ENCODE measurements around the gene TFF2.

TFF2 gene

GRCh38 chr21:42350927-42351426 is at the start of gene TFF2:
TFF2 (minus strand) TSS chr21:42350994; CDS start chr21:42350957, 37 bp downstream.
- Histone ChIP-seq H4K20me1 (ENCODE audit: insufficient read depth) (no peaks in the 10 kb centered on the region), H3K4me3 (IDR thresholded peaks at IDR 0.05; ENCODE audit: insufficient read depth, low read depth, low read length) (no peak within 1 kb of the TSS), H3K9ac (no peak within 1 kb of the TSS), H3K79me2 (ENCODE audit: insufficient read depth, low read depth) (no peaks in the 10 kb centered on the region), H2AFZ (ENCODE audit: low read depth) (no peak within 1 kb of the TSS), H3K27ac (no peak within 1 kb of the TSS), H3K27me3 (ENCODE audit: insufficient read depth, low read depth) (peaks cover 42% of the 10 kb centered on the region), H3K4me2 (no peak within 1 kb of the TSS), H3K4me1 (ENCODE audit: low read depth, poor library complexity, severe bottlenecking) (no peaks in the 10 kb centered on the region), H3K36me3 (ENCODE audit: insufficient read depth) (no peaks in the 10 kb centered on the region)
- no peak for TF ChIP-seq CTCF (conservative IDR thresholded peaks at IDR 0.05; ENCODE audit: low read depth, low read length)

- H3K9ac ChIP-seq = no peak overlapping the region
- H3K4me1 ChIP-seq (ENCODE audit: low read depth, poor library complexity, severe bottlenecking) = no peaks in the 10 kb centered on the region
- no peak overlapping the region for H3K4me2 ChIP-seq
- TF ChIP-seq CTCF (conservative IDR thresholded peaks at IDR 0.05; ENCODE audit: low read depth, low read length) = no peak
- no peaks in the 10 kb centered on the region for H3K36me3 ChIP-seq (ENCODE audit: insufficient read depth)
- H4K20me1 ChIP-seq (ENCODE audit: insufficient read depth) = no peaks in the 10 kb centered on the region
- H3K79me2 ChIP-seq (ENCODE audit: insufficient read depth, low read depth) = no peaks in the 10 kb centered on the region
- H3K4me3 ChIP-seq (IDR thresholded peaks at IDR 0.05; ENCODE audit: insufficient read depth, low read depth, low read length) = no peak overlapping the region
- no peak overlapping the region for H2AFZ ChIP-seq (ENCODE audit: low read depth)
- H3K27me3 ChIP-seq (ENCODE audit: insufficient read depth, low read depth) = peaks cover 5% of the 10 kb centered on the region; the same call in 1 of the 2 replicates
- H3K27ac ChIP-seq = no peak overlapping the region
These were observed 49.7 kb upstream of the TFF2 start for GRCh38 chr21:42400525-42400924.

- Histone ChIP-seq H3K27ac (no peak overlapping the region), H3K9ac (no peak overlapping the region), H3K27me3 (ENCODE audit: insufficient read depth, low read depth) (peaks cover 10% of the 10 kb centered on the region; the same call in 1 of the 2 replicates), H3K4me2 (no peak overlapping the region), H4K20me1 (ENCODE audit: insufficient read depth) (no peaks in the 10 kb centered on the region), H3K79me2 (ENCODE audit: insufficient read depth, low read depth) (no peaks in the 10 kb centered on the region), H3K4me1 (ENCODE audit: low read depth, poor library complexity, severe bottlenecking) (no peaks in the 10 kb centered on the region), H2AFZ (ENCODE audit: low read depth) (no peak overlapping the region), H3K4me3 (IDR thresholded peaks at IDR 0.05; ENCODE audit: insufficient read depth, low read depth, low read length) (no peak overlapping the region), H3K36me3 (ENCODE audit: insufficient read depth) (no peaks in the 10 kb centered on the region)
- TF ChIP-seq CTCF (conservative IDR thresholded peaks at IDR 0.05; ENCODE audit: low read depth, low read length) = no peak
These were observed 47.7 kb upstream of the TFF2 start for GRCh38 chr21:42398436-42399028.

- no peak overlapping the region for H2AFZ ChIP-seq (ENCODE audit: low read depth)
- H3K79me2 ChIP-seq (ENCODE audit: insufficient read depth, low read depth) = no peaks in the 10 kb centered on the region
- no peaks in the 10 kb centered on the region for H4K20me1 ChIP-seq (ENCODE audit: insufficient read depth)
- H3K36me3 ChIP-seq (ENCODE audit: insufficient read depth) = no peaks in the 10 kb centered on the region
- H3K27ac ChIP-seq = no peak overlapping the region
- peaks cover 15% of the 10 kb centered on the region; the same call in 1 of the 2 replicates for H3K27me3 ChIP-seq (ENCODE audit: insufficient read depth, low read depth)
- no peaks in the 10 kb centered on the region for H3K4me1 ChIP-seq (ENCODE audit: low read depth, poor library complexity, severe bottlenecking)
- TF ChIP-seq CTCF (conservative IDR thresholded peaks at IDR 0.05; ENCODE audit: low read depth, low read length) = no peak
- H3K4me3 ChIP-seq (IDR thresholded peaks at IDR 0.05; ENCODE audit: insufficient read depth, low read depth, low read length) = no peak overlapping the region
- no peak overlapping the region for H3K4me2 ChIP-seq
- H3K9ac ChIP-seq = no peak overlapping the region
These were observed 47.1 kb upstream of the TFF2 start for GRCh38 chr21:42397746-42398394.
